Naive thymus-derived CD8-positive, alpha-beta T cell (primary cell): ENCODE measurements around the gene GRIA1. TPM values are rescaled to one million over a fixed set of nuclear protein-coding genes. Genes with fewer than 3 reads are reported as not detected.
"Not testable (repeated sequence)": the region's sequence is repeated elsewhere in the genome, so short reads cannot be mapped to it uniquely, and the experiment has no call there.

Source experiments
- ATAC-seq, 2 donors: fragments of 150-1000 bp; cut with Tn5 transposase in 1 of 2; sonication (Bioruptor Pico), chemical (Tn5 transposase) in 1 of 2; 1 replicate in 1 of 2; 2 replicates in 1 of 2; pipeline ENCODE4 v1.10.0; 2021; ENCODE audit warnings: mild to moderate bottlenecking in 2 of 2, moderate library complexity in 2 of 2
- POLR2A ChIA-PET: fragments of 350-600 bp; sonication (Branson Sonifier 250); formaldehyde crosslinking; loops from one replicate; lab custom pipeline; 2021; ENCODE audit warnings: antibody characterized with exemption; lab: Charles Lee
- DNase-seq, 10 donors: peaks; one replicate each; pipeline versions ENCODE4 v3.0.0 to v3.0.0-alpha.2; 2020 to 2022
- H3K27ac Mint-ChIP-seq, 10 donors: one replicate each; pipeline ENCODE4 v1.8.0; 2020 to 2022; ENCODE audit warnings: mild to moderate bottlenecking in 10 of 10, mixed read lengths in 10 of 10, moderate library complexity in 4 of 10, inconsistent platforms in 1 of 10
- H3K27me3 Mint-ChIP-seq, 5 donors: one replicate each; pipeline ENCODE4 v1.8.0; 2021 to 2022; ENCODE audit warnings: mixed read lengths in 5 of 5
- H3K36me3 Mint-ChIP-seq, 3 donors: one replicate each; pipeline ENCODE4 v1.8.0; 2020 to 2022; ENCODE audit warnings: mixed read lengths in 3 of 3, mild to moderate bottlenecking in 2 of 3, inconsistent platforms in 1 of 3
- H3K4me1 Mint-ChIP-seq, 4 donors: one replicate each; pipeline ENCODE4 v1.8.0; 2021 to 2022; ENCODE audit warnings: mixed read lengths in 4 of 4
- H3K4me3 Mint-ChIP-seq, 10 donors: one replicate each; pipeline ENCODE4 v1.8.0; 2020 to 2022; ENCODE audit warnings: mild to moderate bottlenecking in 10 of 10, mixed read lengths in 10 of 10, moderate library complexity in 6 of 10, inconsistent platforms in 1 of 10
- H3K9me3 Mint-ChIP-seq, 9 donors: one replicate each; pipeline ENCODE4 v1.8.0; 2020 to 2022; ENCODE audit warnings: mixed read lengths in 9 of 9, mild to moderate bottlenecking in 3 of 9, inconsistent platforms in 1 of 9, moderate library complexity in 1 of 9
- polyA plus RNA-seq, 3 donors: library from polyadenylated mRNA; unstranded; fragments of 300-500 nt; fragmentation: Illumina TruSeq; gene quantifications; one replicate each; pipeline ENCODE4 v1.2.3, GENCODE V29; 2021
- total RNA-seq, 8 experiments: library from RNA in 2 of 8; stranded (reverse) in 2 of 8; gene quantifications; one replicate each; pipeline ENCODE4 v1.2.3 and lab custom pipeline; 2021 to 2026

Gene GRIA1
- total and polyA plus RNA-seq, 5 experiments from 2014 or later, result not detected

DNA sequence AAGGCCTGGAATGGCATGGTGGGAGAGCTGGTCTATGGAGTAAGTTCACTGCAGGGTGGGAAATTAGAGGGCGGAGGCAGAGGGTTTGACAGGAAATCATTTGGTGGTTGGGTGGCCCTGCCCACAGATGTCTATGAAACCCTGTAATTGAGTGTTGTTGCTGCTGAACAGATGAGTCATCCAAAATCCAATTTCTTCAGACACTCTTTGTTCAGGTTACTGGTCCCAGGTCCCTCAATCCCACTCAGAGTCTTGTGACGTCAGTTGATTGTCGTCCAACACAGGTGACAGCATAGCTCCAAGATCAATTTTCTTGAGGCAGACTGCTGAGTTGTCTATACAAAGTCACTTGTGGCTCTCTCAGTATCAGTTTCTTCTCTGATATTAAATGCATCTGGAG, 208.6 kb downstream of the GRIA1 start:
- H3K9me3 Mint-ChIP-seq, result peaks cover 0 to 4% (median 0%) of the 10 kb centered on the region in 9 donors
- no peaks in the 10 kb centered on the region for H3K36me3 Mint-ChIP-seq
- no peak overlapping the region for H3K27ac Mint-ChIP-seq
- POLR2A ChIA-PET, result no interaction called here
- DNase-seq (no peak), ATAC-seq (no peak)
- H3K27me3 Mint-ChIP-seq, result peaks cover 0 to 8% (median 1%) of the 10 kb centered on the region in 5 donors
- no peak overlapping the region for H3K4me3 Mint-ChIP-seq
- no peaks in the 10 kb centered on the region for H3K4me1 Mint-ChIP-seq

DNA sequence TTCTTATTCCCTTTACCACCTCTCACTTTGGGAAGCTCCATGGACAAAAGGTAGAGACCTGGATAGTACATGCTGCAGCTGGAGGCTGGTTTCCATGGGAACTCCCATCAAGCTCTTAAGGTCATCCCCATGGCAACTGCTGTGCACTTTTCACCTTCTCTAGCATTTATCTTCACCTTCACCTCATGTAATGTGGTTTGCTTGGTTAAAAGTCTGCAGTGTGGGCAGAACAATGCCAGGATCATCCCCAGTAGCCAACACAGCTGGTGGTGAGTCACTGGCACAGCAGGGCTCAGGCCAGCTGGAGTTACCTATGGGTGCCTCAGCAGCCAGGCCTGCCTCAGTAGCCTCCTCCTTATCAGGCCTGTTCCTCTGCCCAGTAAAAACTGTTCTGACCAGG, 210.5 kb downstream of the GRIA1 start:
- H3K27ac Mint-ChIP-seq, result no peak overlapping the region
- no peaks in the 10 kb centered on the region for H3K36me3 Mint-ChIP-seq
- DNase-seq (no peak), ATAC-seq (no peak)
- H3K9me3 Mint-ChIP-seq, result peaks cover 0 to 7% (median 0%) of the 10 kb centered on the region in 9 donors
- no peaks in the 10 kb centered on the region for H3K4me1 Mint-ChIP-seq
- POLR2A ChIA-PET, result no interaction called here
- H3K27me3 Mint-ChIP-seq, result peaks cover 0 to 8% (median 4%) of the 10 kb centered on the region in 5 donors
- H3K4me3 Mint-ChIP-seq, result no peak overlapping the region

DNA sequence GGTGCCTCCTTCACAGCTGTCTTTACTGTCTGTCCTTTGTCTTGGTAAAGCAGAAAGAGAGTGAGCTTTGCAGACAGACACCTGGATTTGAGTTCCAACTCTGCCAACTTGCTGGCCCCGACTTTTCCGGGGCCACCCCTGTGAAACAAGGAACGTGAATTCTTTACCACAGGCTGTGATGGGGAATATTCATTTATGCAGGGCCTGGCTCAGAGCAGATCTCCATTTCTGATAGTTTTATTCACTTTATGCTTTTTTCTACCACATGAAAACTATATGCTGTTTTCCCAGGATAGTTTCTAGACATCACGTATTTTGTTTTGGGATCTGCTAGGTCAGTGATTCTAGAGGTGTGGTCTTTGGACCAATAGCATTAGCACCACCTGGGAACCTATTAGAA, 211.8 kb downstream of the GRIA1 start:
- POLR2A ChIA-PET, result no interaction called here
- ATAC-seq (no peak), DNase-seq (no peak)
- no peak overlapping the region for H3K27ac Mint-ChIP-seq
- H3K36me3 Mint-ChIP-seq, result no peaks in the 10 kb centered on the region
- peaks cover 0 to 7% (median 4%) of the 10 kb centered on the region in 5 donors for H3K27me3 Mint-ChIP-seq
- no peaks in the 10 kb centered on the region for H3K4me1 Mint-ChIP-seq
- H3K9me3 Mint-ChIP-seq, result peaks cover 0 to 9% (median 0%) of the 10 kb centered on the region in 9 donors
- no peak overlapping the region for H3K4me3 Mint-ChIP-seq

DNA sequence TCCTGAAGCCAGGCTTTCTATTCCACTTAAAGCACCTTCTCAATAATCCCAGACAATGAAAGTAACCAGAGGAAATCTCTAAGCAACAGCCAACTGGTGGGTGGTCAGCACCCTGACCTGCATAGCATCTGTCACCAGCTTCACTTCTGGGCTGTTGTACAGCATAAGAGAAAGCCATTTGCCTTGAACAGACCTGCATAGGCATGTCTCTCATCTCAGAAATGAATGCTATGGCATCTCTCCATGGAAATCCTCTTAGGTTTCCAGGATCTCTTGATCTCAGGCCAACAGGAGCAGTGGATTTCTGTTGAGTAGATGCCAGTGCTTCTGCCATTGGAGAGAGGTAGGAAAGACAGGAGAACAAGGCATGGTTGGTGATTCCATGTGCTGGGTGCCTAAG, 213.6 kb downstream of the GRIA1 start:
- no peak for DNase-seq
- peaks cover 0 to 9% (median 0%) of the 10 kb centered on the region in 9 donors for H3K9me3 Mint-ChIP-seq
- no peak overlapping the region for H3K27ac Mint-ChIP-seq
- peaks cover 0 to 6% (median 4%) of the 10 kb centered on the region in 5 donors for H3K27me3 Mint-ChIP-seq
- no peaks in the 10 kb centered on the region for H3K36me3 Mint-ChIP-seq
- POLR2A ChIA-PET, result no interaction called here
- no peak overlapping the region for H3K4me3 Mint-ChIP-seq
- ATAC-seq, result no peak
- H3K4me1 Mint-ChIP-seq, result no peaks in the 10 kb centered on the region

DNA sequence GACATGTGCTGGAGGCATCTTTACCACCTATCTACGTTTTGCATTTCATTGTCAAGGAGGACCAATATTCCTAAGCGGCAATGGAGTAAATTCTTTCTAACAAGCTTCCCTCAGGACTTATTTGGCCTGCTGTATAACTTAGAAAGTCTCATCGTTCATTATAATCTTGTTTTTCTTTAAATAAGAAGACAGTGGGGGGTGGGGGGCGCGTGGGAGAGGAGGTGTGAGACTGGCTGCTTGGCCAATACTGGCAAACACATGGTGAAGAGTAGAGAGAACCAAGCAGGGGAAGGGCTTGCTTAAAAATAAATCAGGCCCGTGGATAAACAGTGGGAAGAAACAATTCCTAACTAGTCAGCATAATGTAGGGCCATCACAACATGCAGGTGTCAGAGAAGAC, 217.2 kb downstream of the GRIA1 start:
- H3K36me3 Mint-ChIP-seq, result no peaks in the 10 kb centered on the region
- peaks cover 2 to 14% (median 5%) of the 10 kb centered on the region in 5 donors for H3K27me3 Mint-ChIP-seq
- no peaks in the 10 kb centered on the region for H3K4me1 Mint-ChIP-seq
- no peak overlapping the region for H3K27ac Mint-ChIP-seq
- POLR2A ChIA-PET, result no interaction called here
- H3K4me3 Mint-ChIP-seq, result no peak overlapping the region
- DNase-seq (no peak), ATAC-seq (no peak)
- peaks cover 0 to 15% (median 3%) of the 10 kb centered on the region in 9 donors for H3K9me3 Mint-ChIP-seq

DNA sequence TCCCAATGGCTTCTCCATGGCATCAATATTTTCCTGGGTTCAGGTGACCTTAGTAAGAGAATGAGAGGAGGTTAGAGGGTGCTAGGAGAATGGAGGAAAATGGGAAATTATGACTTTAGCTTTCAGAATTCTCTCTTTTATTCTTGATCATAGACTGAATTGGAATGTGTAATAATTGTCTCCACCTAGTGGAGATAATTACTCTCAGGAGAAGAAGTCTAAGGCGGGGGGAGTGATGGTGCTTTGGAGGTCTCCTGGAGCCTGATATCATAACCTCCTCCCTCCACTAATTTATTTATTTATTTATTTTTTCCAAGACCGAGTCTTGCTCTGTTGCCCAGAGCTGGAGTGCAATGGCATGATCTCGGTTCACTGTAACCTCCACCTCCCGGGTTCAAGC, 221.3 kb downstream of the GRIA1 start:
- no peak for DNase-seq

DNA sequence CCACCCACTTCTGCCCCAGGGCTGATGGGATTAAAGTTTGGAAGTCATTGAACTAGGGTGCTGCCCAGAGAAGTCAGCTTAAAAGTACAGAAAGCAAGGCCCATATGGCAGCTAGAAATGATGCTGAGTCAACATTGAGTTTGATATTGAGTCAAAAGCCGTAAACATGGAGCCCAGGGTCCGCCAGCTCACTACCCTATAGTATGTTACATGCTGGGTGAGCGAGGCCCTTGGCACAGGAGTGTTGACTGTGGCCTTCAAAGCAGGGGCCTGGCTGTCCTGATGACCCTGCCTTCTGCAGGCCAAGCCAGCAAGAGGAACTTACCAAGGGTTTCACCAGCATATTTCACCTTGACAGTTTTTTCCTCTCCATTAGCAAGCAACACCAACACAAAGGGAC, 222.5 kb downstream of the GRIA1 start:
- Mint-ChIP-seq H3K36me3 (no peaks in the 10 kb centered on the region), H3K9me3 (peaks cover 2 to 15% (median 4%) of the 10 kb centered on the region in 9 donors), H3K27ac (no peak overlapping the region), H3K4me3 (no peak overlapping the region), H3K27me3 (peaks cover 0 to 15% (median 2%) of the 10 kb centered on the region in 5 donors), H3K4me1 (no peaks in the 10 kb centered on the region)
- ATAC-seq, result no peak
- POLR2A ChIA-PET, result no interaction called here
- DNase-seq, result no peak

More for the DNA sequence above, 221.3 kb downstream of the GRIA1 start:
- POLR2A ChIA-PET, result no interaction called here
- Mint-ChIP-seq H3K36me3 (no peaks in the 10 kb centered on the region), H3K9me3 (peaks cover 0 to 15% (median 2%) of the 10 kb centered on the region in 9 donors), H3K4me3 (no peak overlapping the region), H3K4me1 (no peaks in the 10 kb centered on the region), H3K27ac (no peak overlapping the region), H3K27me3 (peaks cover 0 to 14% (median 2%) of the 10 kb centered on the region in 5 donors)
- ATAC-seq, result no peak

DNA sequence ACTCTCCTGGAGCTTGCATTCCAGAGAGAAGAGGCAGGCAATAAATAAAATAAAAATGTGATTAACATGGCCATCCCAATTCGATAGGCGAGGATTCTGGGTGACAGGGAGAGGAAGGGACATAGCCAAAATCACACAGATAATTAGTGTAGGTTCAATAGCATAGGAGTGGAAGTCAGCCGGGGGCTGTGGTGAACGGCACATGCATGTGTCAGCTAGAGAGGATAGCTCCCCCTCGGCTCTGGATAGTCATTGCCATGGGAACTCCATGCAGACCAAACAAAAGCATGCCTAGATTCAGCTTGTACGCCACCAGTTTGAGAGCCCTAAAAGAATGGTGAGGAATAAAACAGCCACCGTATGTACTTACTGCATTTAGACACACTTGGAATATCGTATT, 223.5 kb downstream of the GRIA1 start:
- Mint-ChIP-seq H3K9me3 (peaks cover 2 to 15% (median 4%) of the 10 kb centered on the region in 9 donors), H3K27me3 (peaks cover 0 to 15% (median 2%) of the 10 kb centered on the region in 5 donors), H3K36me3 (no peaks in the 10 kb centered on the region), H3K4me1 (no peaks in the 10 kb centered on the region), H3K27ac (no peak overlapping the region), H3K4me3 (no peak overlapping the region)
- POLR2A ChIA-PET, result no interaction called here
- DNase-seq (no peak), ATAC-seq (no peak)

DNA sequence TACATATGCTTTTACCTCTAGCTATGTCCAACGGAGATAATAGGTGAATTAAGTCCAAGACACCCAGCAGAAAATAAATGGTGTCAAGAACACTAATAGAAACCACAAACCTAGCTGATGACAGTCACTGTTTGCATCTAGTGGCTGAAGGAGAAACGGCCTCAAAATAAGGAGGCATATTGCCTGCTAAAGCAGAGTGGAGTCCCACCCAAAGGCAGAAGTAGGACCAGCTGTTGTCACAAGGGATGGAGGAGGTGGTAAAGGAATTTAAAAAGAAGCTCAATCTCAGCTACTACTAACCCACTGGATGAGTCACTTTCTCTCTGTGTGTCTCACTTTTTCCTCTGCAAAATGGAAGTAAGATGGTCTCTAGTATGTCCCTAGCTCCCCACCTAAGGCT, 224.3 kb downstream of the GRIA1 start:
- H3K27ac Mint-ChIP-seq, result no peak overlapping the region
- no peaks in the 10 kb centered on the region for H3K36me3 Mint-ChIP-seq
- ATAC-seq, result no peak
- POLR2A ChIA-PET, result no interaction called here
- no peak for DNase-seq
- no peak overlapping the region for H3K4me3 Mint-ChIP-seq
- H3K9me3 Mint-ChIP-seq, result peaks cover 2 to 15% (median 4%) of the 10 kb centered on the region in 9 donors
- no peaks in the 10 kb centered on the region for H3K4me1 Mint-ChIP-seq
- peaks cover 0 to 15% (median 2%) of the 10 kb centered on the region in 5 donors for H3K27me3 Mint-ChIP-seq

DNA sequence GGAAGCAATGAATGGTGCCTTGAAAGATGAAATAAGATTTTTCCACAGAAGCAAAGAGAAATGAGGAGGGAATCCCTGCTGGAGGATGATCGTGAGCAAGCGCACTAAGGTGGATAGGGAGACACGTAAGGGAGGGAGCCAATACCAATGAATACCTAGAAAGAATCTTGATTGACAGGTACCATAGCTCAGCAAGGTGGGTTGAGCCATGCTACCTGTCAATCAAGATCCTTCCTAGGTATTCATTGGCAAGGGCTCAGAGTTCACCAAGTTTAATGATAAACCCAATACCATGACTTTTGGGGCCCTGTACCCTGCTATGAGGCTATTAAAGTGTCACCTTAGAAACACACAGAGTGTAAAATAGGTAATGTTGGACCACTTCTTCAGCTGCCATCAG, 226.8 kb downstream of the GRIA1 start:
- Mint-ChIP-seq H3K9me3 (peaks cover under 1 to 21% (median 5%) of the 10 kb centered on the region in 9 donors), H3K27ac (no peak overlapping the region), H3K27me3 (peaks cover 0 to 9% (median under 1%) of the 10 kb centered on the region in 5 donors), H3K4me3 (no peak overlapping the region), H3K4me1 (no peaks in the 10 kb centered on the region), H3K36me3 (no peaks in the 10 kb centered on the region)
- POLR2A ChIA-PET, result no interaction called here
- DNase-seq (no peak), ATAC-seq (no peak)

DNA sequence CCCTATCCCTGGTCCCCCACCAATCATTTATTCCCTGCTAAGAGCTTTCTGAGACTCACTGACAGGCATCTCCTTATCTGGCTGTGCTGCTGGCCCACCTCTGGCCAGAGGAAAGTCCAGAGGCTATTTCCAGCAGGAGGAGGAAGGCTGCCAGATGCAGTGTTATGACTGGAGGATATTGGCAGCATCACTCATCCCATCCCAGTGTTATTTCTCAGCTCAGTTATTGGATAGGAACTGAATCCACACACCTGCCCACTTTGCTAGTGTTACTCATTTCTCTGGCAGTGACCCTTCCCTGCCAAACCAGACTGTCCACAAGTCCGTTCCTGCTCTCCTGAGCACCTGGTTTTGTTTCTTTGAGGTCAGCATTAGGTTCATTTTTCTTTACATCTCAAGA, 228.2 kb downstream of the GRIA1 start:
- DNase-seq (no peak), ATAC-seq (no peak)
- peaks cover 0 to 8% (median 3%) of the 10 kb centered on the region in 3 donors for H3K36me3 Mint-ChIP-seq
- POLR2A ChIA-PET, result no interaction called here
- H3K4me1 Mint-ChIP-seq, result no peaks in the 10 kb centered on the region
- H3K27me3 Mint-ChIP-seq, result peaks cover 0 to 16% (median 8%) of the 10 kb centered on the region in 5 donors
- H3K9me3 Mint-ChIP-seq, result peaks cover 5 to 30% (median 10%) of the 10 kb centered on the region in 9 donors
- no peak overlapping the region for H3K4me3 Mint-ChIP-seq
- no peak overlapping the region for H3K27ac Mint-ChIP-seq

DNA sequence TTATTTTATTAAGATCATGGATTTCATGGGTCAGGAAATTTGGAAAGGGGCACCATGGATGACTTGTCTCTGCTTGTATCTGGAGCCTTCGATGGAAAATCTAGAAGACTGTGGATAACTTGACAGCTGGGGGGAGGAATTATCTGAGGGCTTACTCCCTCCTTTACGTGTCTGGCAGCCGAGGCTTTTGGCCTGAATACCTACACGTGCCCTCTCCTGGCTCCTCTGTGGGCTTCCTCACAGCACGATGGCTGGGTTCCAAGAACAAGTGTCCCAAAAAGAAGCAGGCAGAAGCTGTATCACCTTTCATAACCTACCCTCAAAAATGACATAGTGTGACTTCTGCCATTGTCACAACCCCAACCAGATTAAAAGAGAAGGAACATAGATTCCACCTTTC, 228.9 kb downstream of the GRIA1 start:
- Mint-ChIP-seq H3K36me3 (peaks cover 0 to 8% (median 3%) of the 10 kb centered on the region in 3 donors), H3K27ac (no peak overlapping the region), H3K4me1 (no peaks in the 10 kb centered on the region), H3K4me3 (no peak overlapping the region), H3K9me3 (peaks cover 5 to 30% (median 10%) of the 10 kb centered on the region in 9 donors), H3K27me3 (peaks cover 0 to 16% (median 8%) of the 10 kb centered on the region in 5 donors)
- POLR2A ChIA-PET, result no interaction called here
- ATAC-seq (no peak), DNase-seq (no peak)

DNA sequence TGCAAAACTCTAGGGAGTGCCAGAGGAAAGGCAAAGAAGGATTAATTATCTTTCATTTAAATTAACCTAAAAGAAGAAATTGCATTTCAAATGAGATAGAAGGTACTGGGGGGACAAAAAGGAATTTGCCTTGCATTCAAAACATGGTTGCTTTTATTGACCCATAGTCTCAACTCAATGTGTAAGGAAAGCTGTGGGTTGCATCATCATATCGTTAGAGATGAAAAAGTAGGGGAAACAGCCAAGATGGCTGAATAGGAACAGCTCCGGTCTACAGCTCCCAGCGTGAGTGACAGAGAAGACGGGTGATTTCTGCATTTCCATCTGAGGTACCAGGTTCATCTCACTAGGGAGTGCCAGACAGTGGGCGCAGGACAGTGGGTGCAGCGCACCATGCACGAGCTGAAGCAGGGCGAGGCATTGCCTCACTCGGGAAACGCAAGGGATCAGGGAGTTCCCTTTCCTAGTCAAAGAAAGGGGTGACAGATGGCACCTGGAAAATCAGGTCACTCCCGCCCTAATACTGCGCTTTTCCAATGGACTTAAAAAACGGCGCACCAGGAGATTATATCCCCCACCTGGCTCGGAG, 232.6 kb downstream of the GRIA1 start:
- H3K27ac Mint-ChIP-seq, H3K4me1 Mint-ChIP-seq, H3K27me3 Mint-ChIP-seq, H3K4me3 Mint-ChIP-seq, ATAC-seq, POLR2A ChIA-PET, DNase-seq, H3K36me3 Mint-ChIP-seq: not testable (repeated sequence)
- peaks cover 3 to 21% (median 8%) of the 10 kb centered on the region in 9 donors for H3K9me3 Mint-ChIP-seq

DNA sequence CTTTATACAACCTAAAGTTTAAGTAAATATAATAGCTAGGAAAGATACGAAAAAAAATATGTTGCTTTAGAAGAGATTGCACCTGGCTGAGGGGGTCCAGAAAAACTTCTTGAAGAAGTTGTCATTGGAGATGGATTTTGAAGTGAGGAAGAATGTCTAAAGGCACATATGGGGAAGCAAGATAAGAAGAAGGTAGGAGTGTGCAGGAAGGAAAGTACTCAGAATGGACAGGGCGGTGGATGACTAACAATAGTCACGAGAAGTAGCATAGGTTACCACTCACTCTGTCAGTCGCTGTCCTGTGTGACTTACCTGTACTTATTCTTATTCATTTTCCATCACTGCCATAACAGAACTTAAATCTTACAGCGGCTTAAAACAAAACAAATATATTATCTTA, 251.6 kb downstream of the GRIA1 start:
- POLR2A ChIA-PET, result no interaction called here
- Mint-ChIP-seq H3K4me3 (no peak overlapping the region), H3K36me3 (peaks cover 0 to 5% (median 0%) of the 10 kb centered on the region in 3 donors)

More for the DNA sequence above, 251.6 kb downstream of the GRIA1 start:
- H3K9me3 Mint-ChIP-seq, result peaks cover 0 to 16% (median 3%) of the 10 kb centered on the region in 9 donors
- H3K27me3 Mint-ChIP-seq, result peaks cover 4 to 20% (median 15%) of the 10 kb centered on the region in 5 donors
- no peak overlapping the region for H3K27ac Mint-ChIP-seq
- DNase-seq (no peak), ATAC-seq (no peak)
- no peaks in the 10 kb centered on the region for H3K4me1 Mint-ChIP-seq
